ENCODE measurements around the gene TAS2R9. TPM values are rescaled to one million over a fixed set of nuclear protein-coding genes. Genes with fewer than 3 reads are reported as not detected.
"Not testable (repeated sequence)": the region's sequence is repeated elsewhere in the genome, so short reads cannot be mapped to it uniquely, and the experiment has no call there.

The TAS2R9 gene
- not detected in 2 replicates for total RNA-seq (2014; rRNA removed; shearing (Covaris generic))

GRCh38 chr12:10810068-10810467 is at the start of gene TAS2R9:
Gene TAS2R9 (minus strand): TSS chr12:10810168. CDS start chr12:10810075, 93 bp downstream.
- DNase-seq (ENCODE audit: low spot score) = no peak

- no peak for DNase-seq (ENCODE audit: low spot score)
These were observed 45.8 kb upstream of the TAS2R9 start for GRCh38 chr12:10855807-10856206.

GRCh38 chr12:10853776-10854175 is 43.8 kb upstream of the TAS2R9 start:
- DNase-seq (ENCODE audit: low spot score) = no peak

GRCh38 chr12:10851243-10851858 is 41.4 kb upstream of the TAS2R9 start:
- no peak for DNase-seq (ENCODE audit: low spot score)

GRCh38 chr12:10849425-10849878 is 39.5 kb upstream of the TAS2R9 start, which contains the start of gene PRR4:
Gene PRR4 (minus strand): TSS chr12:10849475. CDS start chr12:10849437, 38 bp downstream.
- DNase-seq (ENCODE audit: low spot score) = no peak

GRCh38 chr12:10847744-10848143 is 37.8 kb upstream of the TAS2R9 start:
- no peak for DNase-seq (ENCODE audit: low spot score)

DNA sequence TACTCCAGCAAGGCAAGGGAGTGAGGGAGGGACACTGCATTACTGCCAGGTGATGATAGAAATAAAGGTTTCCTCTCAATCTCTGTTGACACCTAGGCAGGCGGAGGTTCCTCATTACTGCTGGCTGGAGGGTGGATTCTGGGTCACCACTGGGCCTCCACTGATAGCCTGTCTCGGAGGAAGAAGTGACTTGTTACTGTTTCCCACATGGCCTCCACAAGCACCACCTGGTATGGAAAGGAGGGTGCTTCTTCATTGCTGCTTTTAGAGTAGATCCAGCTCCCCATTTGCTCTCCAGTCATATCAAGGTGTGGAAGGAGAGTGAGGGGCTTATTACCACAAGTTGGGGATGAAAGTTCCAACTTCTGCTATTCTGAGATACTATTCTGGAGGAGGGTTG is 32.9 kb upstream of the TAS2R9 start:
- no peak for DNase-seq (ENCODE audit: low spot score)

- no peak for DNase-seq (ENCODE audit: low spot score)
These were observed 28.5 kb upstream of the TAS2R9 start for GRCh38 chr12:10838461-10838860.

- DNase-seq (ENCODE audit: low spot score) = no peak
These were observed 20.0 kb upstream of the TAS2R9 start for GRCh38 chr12:10829994-10830393.

DNA sequence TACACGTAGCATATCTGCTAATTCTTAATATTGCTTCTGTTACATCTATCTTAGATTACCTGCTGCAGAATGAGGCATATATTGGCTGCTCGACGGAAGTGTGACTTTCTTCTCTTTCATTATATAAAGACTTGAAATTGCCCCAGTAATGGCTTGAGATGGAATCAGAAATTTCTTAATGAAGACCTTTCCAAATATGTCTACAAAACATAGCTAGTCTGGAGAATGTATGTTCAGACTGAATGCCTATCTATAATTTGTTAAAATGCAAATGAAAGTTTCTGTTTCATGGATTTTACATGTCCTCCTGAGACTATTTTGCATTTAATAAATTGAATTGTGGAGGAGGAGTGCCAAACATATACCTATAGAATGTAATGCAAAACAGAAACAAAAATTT is 16.3 kb upstream of the TAS2R9 start, which contains the start of gene TAS2R10:
TAS2R10 (minus strand) TSS at position 101 of the 400 bp plus-strand sequence; CDS start at position 12, 89 bp downstream.
- DNase-seq (ENCODE audit: low spot score) = no peak

- DNase-seq (ENCODE audit: low spot score) = no peak
These were observed 15.0 kb upstream of the TAS2R9 start for GRCh38 chr12:10824957-10825356.

DNA sequence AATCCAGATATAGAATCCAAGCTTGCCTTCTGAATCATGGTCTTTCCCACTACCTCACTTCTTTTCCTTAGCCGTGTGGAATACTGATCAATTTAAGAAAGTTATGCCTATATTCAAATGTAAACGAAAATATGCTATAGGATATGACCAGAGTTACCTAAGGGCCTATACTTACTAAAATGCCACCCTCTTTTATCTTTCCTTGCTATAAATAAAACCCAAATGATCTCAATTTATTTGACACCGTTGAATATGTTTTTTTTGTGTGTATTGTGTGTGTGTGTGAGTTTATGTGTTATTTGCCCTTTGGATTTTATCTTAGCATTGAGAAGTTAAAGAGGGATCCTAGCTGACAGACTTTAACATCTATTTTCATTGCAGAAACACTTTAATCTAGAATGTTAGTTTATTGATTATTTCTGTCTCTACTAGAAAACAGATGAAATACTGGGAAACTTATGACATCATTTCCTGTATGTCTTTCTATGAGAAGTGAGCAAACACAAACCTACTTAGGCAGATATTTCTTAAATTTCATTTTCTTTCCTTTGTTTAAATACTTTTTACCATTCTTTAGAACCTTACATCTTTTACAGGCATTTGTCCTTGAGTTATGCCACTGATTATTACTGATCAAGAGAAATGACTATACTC is 2.0 kb upstream of the TAS2R9 start:
- DNase-seq (ENCODE audit: low spot score) = no peak

- no peak for DNase-seq (ENCODE audit: low spot score)
These were observed 2.8 kb downstream of the TAS2R9 start, which contains the start of gene TAS2R8 for GRCh38 chr12:10807186-10807585. Gene TAS2R8 (minus strand): TSS chr12:10807286. CDS start chr12:10806980, 306 bp downstream.

- no peak for DNase-seq (ENCODE audit: low spot score)
These were observed 7.4 kb downstream of the TAS2R9 start, which contains the start of gene TAS2R7 for GRCh38 chr12:10802587-10802986. Gene TAS2R7 (minus strand): TSS chr12:10802627. CDS start chr12:10802570, 57 bp downstream.

GRCh38 chr12:10801741-10802140 is 8.2 kb downstream of the TAS2R9 start:
- no peak for DNase-seq (ENCODE audit: low spot score)

- DNase-seq (ENCODE audit: low spot score) = no peak
These were observed 15.7 kb downstream of the TAS2R9 start for GRCh38 chr12:10794222-10794621.

DNA sequence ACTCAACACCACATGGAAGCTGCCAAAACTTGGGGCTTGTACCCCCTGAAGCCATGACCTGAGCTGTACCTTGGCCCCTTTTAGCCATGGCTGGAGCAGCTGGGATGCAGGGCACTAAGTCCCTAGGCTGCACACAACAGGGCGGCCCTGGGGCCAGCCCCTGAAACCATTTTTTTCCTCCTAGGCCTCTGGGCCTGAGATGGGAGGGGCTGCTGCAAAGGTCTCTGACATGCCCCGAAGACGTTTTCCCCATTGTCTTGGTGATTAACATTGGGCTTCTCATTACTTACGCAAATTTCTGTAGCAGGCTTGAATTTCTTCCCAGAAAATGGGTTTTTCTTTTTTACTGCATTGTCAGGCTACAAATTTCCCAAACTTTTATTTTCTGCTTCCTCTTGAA is 18.2 kb downstream of the TAS2R9 start:
- DNase-seq (ENCODE audit: low spot score) = not testable (repeated sequence)

GRCh38 chr12:10783252-10783651 is 26.7 kb downstream of the TAS2R9 start:
- DNase-seq (ENCODE audit: low spot score) = no peak

DNA sequence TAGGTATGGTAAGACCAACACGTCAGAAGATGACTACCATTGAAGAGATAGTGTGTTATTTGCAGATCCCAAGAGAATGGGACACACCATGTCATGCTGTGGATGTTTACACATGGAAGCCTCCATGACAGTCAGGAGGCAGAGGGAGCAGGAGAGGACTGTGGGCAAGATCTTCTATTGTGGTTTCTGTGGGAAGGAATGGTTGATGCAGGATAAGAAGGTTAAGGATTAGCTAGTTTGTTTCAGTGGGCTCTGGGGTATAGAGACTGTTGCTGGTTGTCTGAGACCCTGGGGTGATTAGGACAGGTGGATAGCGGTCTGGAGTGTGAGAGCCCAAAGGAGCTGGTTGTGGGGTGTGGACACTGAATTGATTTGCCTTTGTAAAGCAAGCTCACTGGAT is 30.9 kb downstream of the TAS2R9 start:
- DNase-seq (ENCODE audit: low spot score) = no peak

- peak; percentile 1 for DNase-seq (ENCODE audit: low spot score)
These were observed 38.7 kb downstream of the TAS2R9 start for GRCh38 chr12:10771132-10771733.

- no peak for DNase-seq (ENCODE audit: low spot score)
These were observed 50.3 kb downstream of the TAS2R9 start for GRCh38 chr12:10759657-10760056.
